IPS-15b (cell line): ENCODE data around the gene AKIRIN1.
"Not testable (repeated sequence)": the region's sequence is repeated elsewhere in the genome, so short reads cannot be mapped to it uniquely, and the experiment has no call there.

ENCODE experiments used
- H3K27me3 ChIP-seq: one replicate; pipeline ENCODE4 v1.6.1; 2013; ENCODE audit warnings: low read length; ENCODE audit not compliant: control insufficient read depth, insufficient read depth
- H3K36me3 ChIP-seq: one replicate; pipeline ENCODE4 v1.6.1; 2013; ENCODE audit warnings: low read length; ENCODE audit not compliant: control insufficient read depth, insufficient read depth
- H3K4me1 ChIP-seq: one replicate; pipeline ENCODE4 v1.6.1; 2013; ENCODE audit warnings: mild to moderate bottlenecking, low read length; ENCODE audit not compliant: control insufficient read depth, insufficient read depth
- H3K4me3 ChIP-seq: one replicate; pipeline ENCODE4 v1.5.1; 2013; ENCODE audit warnings: low read depth, low read length
- H3K9ac ChIP-seq: one replicate; pipeline ENCODE4 v1.6.1; 2013; ENCODE audit warnings: low read depth, mild to moderate bottlenecking, low read length
- H3K9me3 ChIP-seq: one replicate; pipeline ENCODE4 v1.6.1; 2013; ENCODE audit warnings: mild to moderate bottlenecking, low read length; ENCODE audit not compliant: control insufficient read depth, insufficient read depth

AKIRIN1 gene

GRCh38 chr1:39051193-39051850 is 60.2 kb downstream of the AKIRIN1 start:
- not testable (repeated sequence) for H3K4me3 ChIP-seq, H3K9me3 ChIP-seq, H3K4me1 ChIP-seq, H3K36me3 ChIP-seq, H3K9ac ChIP-seq, H3K27me3 ChIP-seq

GRCh38 chr1:39051956-39052355 is 60.9 kb downstream of the AKIRIN1 start:
- Histone ChIP-seq H3K9ac (no peak overlapping the region), H3K36me3 (no peaks in the 10 kb centered on the region), H3K4me1 (peaks cover 7% of the 10 kb centered on the region), H3K27me3 (no peaks in the 10 kb centered on the region), H3K4me3 (no peak overlapping the region), H3K9me3 (no peaks in the 10 kb centered on the region)

- H3K36me3 ChIP-seq, H3K9me3 ChIP-seq, H3K27me3 ChIP-seq, H3K4me3 ChIP-seq, H3K9ac ChIP-seq, H3K4me1 ChIP-seq: not testable (repeated sequence)
Measured at GRCh38 chr1:39055213-39055710, 64.2 kb downstream of the AKIRIN1 start.
